GM18505 (cell line): ENCODE measurements around the gene SLC25A46.

Experiments used
- ATAC-seq: cut with Tn5 transposase; IDR thresholded peaks from one replicate; pipeline ENCODE4 v1.9.1; 2021; ENCODE audit not compliant: unreplicated experiment
- POLR2A ChIP-seq: IDR thresholded peaks from 4 replicates; pipeline ENCODE4 v1.6.1; 2011; ENCODE audit warnings: borderline replicate concordance; ENCODE audit not compliant: insufficient read depth, insufficient read length; ENCODE audit errors: extremely low read depth

The SLC25A46 gene

GRCh38 chr5:110790673-110791072 lies 51.9 kb downstream of the SLC25A46 start:
- no peak for TF ChIP-seq POLR2A
- ATAC-seq, result no peak

- no peak for ATAC-seq
- TF ChIP-seq POLR2A, result no peak
These were observed 64.2 kb downstream of the SLC25A46 start for GRCh38 chr5:110802998-110803397.

GRCh38 chr5:110803467-110804326 lies 64.9 kb downstream of the SLC25A46 start:
- ATAC-seq, result no peak

GRCh38 chr5:110807169-110807568 lies 68.4 kb downstream of the SLC25A46 start:
- no peak for TF ChIP-seq POLR2A
- ATAC-seq, result no peak

More at GRCh38 chr5:110803467-110804326, 64.9 kb downstream of the SLC25A46 start:
- TF ChIP-seq POLR2A, result no peak

- no peak for ATAC-seq
- TF ChIP-seq POLR2A, result no peak
These were observed 70.2 kb downstream of the SLC25A46 start for GRCh38 chr5:110809006-110809405.
